Measurements from ENCODE around the gene SCFD2. TPM values are rescaled to one million over a fixed set of nuclear protein-coding genes. Genes with fewer than 3 reads are reported as not detected.

SCFD2 gene
- total and polyA plus RNA-seq, 10 of the 15 experiments (the other 5 are each of a cell fraction or from before 2014, with no cell fraction given), result 4.8 to 37.6 (median 24.9) TPM

DNA sequence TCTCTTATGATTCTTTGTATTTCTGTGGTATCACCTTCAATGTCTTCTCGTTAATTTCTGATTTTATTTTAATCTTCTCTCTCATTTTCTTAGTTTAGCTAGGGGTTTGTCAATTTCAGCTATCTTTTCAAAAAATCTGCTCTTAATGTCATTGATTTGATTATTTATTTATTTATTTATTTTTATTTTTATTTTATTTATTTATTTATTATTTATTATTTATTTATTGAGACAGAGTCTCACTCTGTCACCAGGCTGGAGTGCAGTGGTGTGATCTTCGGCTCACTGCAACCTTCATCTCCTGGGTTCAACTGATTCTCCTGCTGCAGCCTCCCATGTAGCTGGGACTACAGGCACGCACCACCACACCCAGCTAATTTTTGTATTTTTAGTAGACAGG, 194.1 kb downstream of the SCFD2 start:
- no peak overlapping the region for H3K4me2 ChIP-seq (ENCODE audit: control insufficient read depth, insufficient read depth)
- no peak for ATAC-seq
- no TSS peak for BruUV-seq (replicated peaks)
- ChIA-PET RAD21 (ENCODE audit: unreplicated experiment) (no interaction called here), SMC1A (ENCODE audit: uncharacterized antibody, unreplicated experiment) (interaction anchor here (2.4 kb wide), 1 partner anchor 156 kb away, joined by 8 read pairs; no protein-coding TSS in a partner anchor), POLR2A (no interaction called here), CTCF (interaction anchor here (1.0 kb wide), 1 partner anchor 533 kb away, joined by 3 read pairs; no protein-coding TSS in a partner anchor)
- WGBS (ENCODE audit: insufficient coverage, insufficient replicate concordance, low lambda C conversion rate, missing lambda C conversion rate), result 99% methylated on average over 3 of the region's 3 CpGs
- no peaks in the 10 kb centered on the region; the same call in 1 of the 3 replicates for H3K9me3 ChIP-seq (replicated peaks; ENCODE audit: control insufficient read depth, insufficient read depth, low read length)
- no peak overlapping the region for H3K27ac ChIP-seq (ENCODE audit: control insufficient read depth, insufficient read depth)
- no peak overlapping the region for H3K4me3 ChIP-seq
- H2AFZ ChIP-seq (ENCODE audit: control insufficient read depth, low read depth, low read length), result no peak overlapping the region
- no peaks in the 10 kb centered on the region for H3K79me2 ChIP-seq (ENCODE audit: control insufficient read depth, insufficient read depth, low read length)
- no peaks in the 10 kb centered on the region for H3K36me3 ChIP-seq (ENCODE audit: control insufficient read depth in 2 of 2, insufficient read depth in 2 of 2, low read length in 1 of 2)
- intact Hi-C loops (cut with micrococcal nuclease; ENCODE audit: unreplicated experiment), result loop anchor here (5.0 kb wide), 1 partner anchor 154 kb away; no protein-coding TSS in a partner anchor
- FAIRE-seq, result no peak
- peaks cover 13% of the 10 kb centered on the region for H3K4me1 ChIP-seq (ENCODE audit: control insufficient read depth, insufficient read depth, low read length)
- H3K9ac ChIP-seq (ENCODE audit: control insufficient read depth, insufficient read depth, low read length), result no peak overlapping the region
- no peaks in the 10 kb centered on the region for H4K20me1 ChIP-seq (ENCODE audit: control insufficient read depth, insufficient read depth)
- in situ Hi-C loops (cut with MboI), result no loop called here
- H3K27me3 ChIP-seq (replicated peaks in 1 of 2; ENCODE audit: control insufficient read depth in 2 of 2, insufficient read depth in 2 of 2, low read length in 1 of 2), result no peaks in the 10 kb centered on the region
- TF ChIP-seq CHD1 (IDR thresholded peaks at IDR 0.05; ENCODE audit: low read depth, low read length) (no peak), SREBF2 (IDR thresholded peaks at IDR 0.05; ENCODE audit: low read length) (no peak), IKZF2 (IDR thresholded peaks at IDR 0.05) (no peak), CREM (IDR thresholded peaks at IDR 0.05; ENCODE audit: low read depth) (no peak), CBX5 (IDR thresholded peaks at IDR 0.05; ENCODE audit: low read depth) (no peak), ZNF274 (IDR thresholded peaks at IDR 0.05; ENCODE audit: insufficient read depth, insufficient read length) (no peak), ZNF24 (IDR thresholded peaks at IDR 0.05) (no peak), SMC3 (IDR thresholded peaks at IDR 0.05; ENCODE audit: borderline replicate concordance, low read length) (no peak), ZZZ3 (IDR thresholded peaks at IDR 0.05; ENCODE audit: control insufficient read depth, insufficient read length, low read depth) (no peak), JUNB (IDR thresholded peaks at IDR 0.05) (no peak)
- TF ChIP-seq, protein P1, sequence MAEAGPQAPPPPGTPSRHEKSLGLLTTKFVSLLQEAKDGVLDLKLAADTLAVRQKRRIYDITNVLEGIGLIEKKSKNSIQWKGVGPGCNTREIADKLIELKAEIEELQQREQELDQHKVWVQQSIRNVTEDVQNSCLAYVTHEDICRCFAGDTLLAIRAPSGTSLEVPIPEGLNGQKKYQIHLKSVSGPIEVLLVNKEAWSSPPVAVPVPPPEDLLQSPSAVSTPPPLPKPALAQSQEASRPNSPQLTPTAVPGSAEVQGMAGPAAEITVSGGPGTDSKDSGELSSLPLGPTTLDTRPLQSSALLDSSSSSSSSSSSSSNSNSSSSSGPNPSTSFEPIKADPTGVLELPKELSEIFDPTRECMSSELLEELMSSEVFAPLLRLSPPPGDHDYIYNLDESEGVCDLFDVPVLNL (IDR thresholded peaks at IDR 0.05; ENCODE audit: low read depth, low read length), result no peak
- TF ChIP-seq, protein P2, sequence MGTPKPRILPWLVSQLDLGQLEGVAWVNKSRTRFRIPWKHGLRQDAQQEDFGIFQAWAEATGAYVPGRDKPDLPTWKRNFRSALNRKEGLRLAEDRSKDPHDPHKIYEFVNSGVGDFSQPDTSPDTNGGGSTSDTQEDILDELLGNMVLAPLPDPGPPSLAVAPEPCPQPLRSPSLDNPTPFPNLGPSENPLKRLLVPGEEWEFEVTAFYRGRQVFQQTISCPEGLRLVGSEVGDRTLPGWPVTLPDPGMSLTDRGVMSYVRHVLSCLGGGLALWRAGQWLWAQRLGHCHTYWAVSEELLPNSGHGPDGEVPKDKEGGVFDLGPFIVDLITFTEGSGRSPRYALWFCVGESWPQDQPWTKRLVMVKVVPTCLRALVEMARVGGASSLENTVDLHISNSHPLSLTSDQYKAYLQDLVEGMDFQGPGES (IDR thresholded peaks at IDR 0.05), result no peak
- TF ChIP-seq, protein P3, sequence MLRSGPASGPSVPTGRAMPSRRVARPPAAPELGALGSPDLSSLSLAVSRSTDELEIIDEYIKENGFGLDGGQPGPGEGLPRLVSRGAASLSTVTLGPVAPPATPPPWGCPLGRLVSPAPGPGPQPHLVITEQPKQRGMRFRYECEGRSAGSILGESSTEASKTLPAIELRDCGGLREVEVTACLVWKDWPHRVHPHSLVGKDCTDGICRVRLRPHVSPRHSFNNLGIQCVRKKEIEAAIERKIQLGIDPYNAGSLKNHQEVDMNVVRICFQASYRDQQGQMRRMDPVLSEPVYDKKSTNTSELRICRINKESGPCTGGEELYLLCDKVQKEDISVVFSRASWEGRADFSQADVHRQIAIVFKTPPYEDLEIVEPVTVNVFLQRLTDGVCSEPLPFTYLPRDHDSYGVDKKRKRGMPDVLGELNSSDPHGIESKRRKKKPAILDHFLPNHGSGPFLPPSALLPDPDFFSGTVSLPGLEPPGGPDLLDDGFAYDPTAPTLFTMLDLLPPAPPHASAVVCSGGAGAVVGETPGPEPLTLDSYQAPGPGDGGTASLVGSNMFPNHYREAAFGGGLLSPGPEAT (IDR thresholded peaks at IDR 0.05; ENCODE audit: low read depth), result no peak
- DNase-seq (ENCODE audit: low read depth, low spot score), result no peak
